Measurements from ENCODE around the gene LRRTM4.

The LRRTM4 gene

GRCh38 chr2:76870011-76870410, 652.2 kb downstream of the LRRTM4 start:
- Histone ChIP-seq H3K4me3 (ENCODE audit: insufficient read depth, low read depth, low read length) (no peak overlapping the region), H3K27ac (ENCODE audit: insufficient read depth, low read depth, low read length, poor library complexity, severe bottlenecking) (no peak overlapping the region), H3K36me3 (ENCODE audit: control insufficient read depth, insufficient read depth, low read length) (no peaks in the 10 kb centered on the region), H3K4me1 (ENCODE audit: control insufficient read depth, insufficient read depth, low read length) (no peaks in the 10 kb centered on the region), H3K9me3 (ENCODE audit: control insufficient read depth, low read length) (no peaks in the 10 kb centered on the region), H3K27me3 (ENCODE audit: control insufficient read depth, insufficient read depth, low read length, poor library complexity, severe bottlenecking) (no peaks in the 10 kb centered on the region)
- 100% methylated on average over 1 of the region's 1 CpG; no CpG with 5 or more reads in 1 of the 2 experiments for WGBS, 2 experiments

- Histone ChIP-seq H3K4me1 (ENCODE audit: control insufficient read depth, insufficient read depth, low read length) (no peaks in the 10 kb centered on the region), H3K4me3 (ENCODE audit: insufficient read depth, low read depth, low read length) (no peak overlapping the region), H3K27me3 (ENCODE audit: control insufficient read depth, insufficient read depth, low read length, poor library complexity, severe bottlenecking) (no peaks in the 10 kb centered on the region), H3K36me3 (ENCODE audit: control insufficient read depth, insufficient read depth, low read length) (no peaks in the 10 kb centered on the region), H3K27ac (ENCODE audit: insufficient read depth, low read depth, low read length, poor library complexity, severe bottlenecking) (no peak overlapping the region), H3K9me3 (ENCODE audit: control insufficient read depth, low read length) (no peaks in the 10 kb centered on the region)
- WGBS, 2 experiments = 83 to 93% methylated on average over 1 to 2 of the region's 2 CpGs
Measured at GRCh38 chr2:76867854-76868253, 654.3 kb downstream of the LRRTM4 start.

GRCh38 chr2:76866464-76866863, 655.7 kb downstream of the LRRTM4 start:
- no peak overlapping the region for H3K4me3 ChIP-seq (ENCODE audit: insufficient read depth, low read depth, low read length)
- no peaks in the 10 kb centered on the region for H3K36me3 ChIP-seq (ENCODE audit: control insufficient read depth, insufficient read depth, low read length)
- H3K27me3 ChIP-seq (ENCODE audit: control insufficient read depth, insufficient read depth, low read length, poor library complexity, severe bottlenecking) = no peaks in the 10 kb centered on the region
- no peak overlapping the region for H3K27ac ChIP-seq (ENCODE audit: insufficient read depth, low read depth, low read length, poor library complexity, severe bottlenecking)
- WGBS, 2 experiments = 100% methylated on average over 1 of the region's 1 CpG
- no peaks in the 10 kb centered on the region for H3K9me3 ChIP-seq (ENCODE audit: control insufficient read depth, low read length)
- H3K4me1 ChIP-seq (ENCODE audit: control insufficient read depth, insufficient read depth, low read length) = no peaks in the 10 kb centered on the region

GRCh38 chr2:76862901-76863300, 659.3 kb downstream of the LRRTM4 start:
- WGBS, 2 experiments = 89 to 91% methylated on average over 3 of the region's 3 CpGs
- Histone ChIP-seq H3K27me3 (ENCODE audit: control insufficient read depth, insufficient read depth, low read length, poor library complexity, severe bottlenecking) (no peaks in the 10 kb centered on the region), H3K27ac (ENCODE audit: insufficient read depth, low read depth, low read length, poor library complexity, severe bottlenecking) (no peak overlapping the region), H3K4me1 (ENCODE audit: control insufficient read depth, insufficient read depth, low read length) (no peaks in the 10 kb centered on the region), H3K9me3 (ENCODE audit: control insufficient read depth, low read length) (no peaks in the 10 kb centered on the region), H3K4me3 (ENCODE audit: insufficient read depth, low read depth, low read length) (no peak overlapping the region), H3K36me3 (ENCODE audit: control insufficient read depth, insufficient read depth, low read length) (no peaks in the 10 kb centered on the region)

GRCh38 chr2:76861708-76862107, 660.5 kb downstream of the LRRTM4 start:
- H3K9me3 ChIP-seq (ENCODE audit: control insufficient read depth, low read length) = no peaks in the 10 kb centered on the region
- WGBS, 2 experiments = 83 to 84% methylated on average over 3 of the region's 3 CpGs
- H3K27me3 ChIP-seq (ENCODE audit: control insufficient read depth, insufficient read depth, low read length, poor library complexity, severe bottlenecking) = no peaks in the 10 kb centered on the region
- H3K36me3 ChIP-seq (ENCODE audit: control insufficient read depth, insufficient read depth, low read length) = no peaks in the 10 kb centered on the region
- no peak overlapping the region for H3K4me3 ChIP-seq (ENCODE audit: insufficient read depth, low read depth, low read length)
- no peaks in the 10 kb centered on the region for H3K4me1 ChIP-seq (ENCODE audit: control insufficient read depth, insufficient read depth, low read length)
- H3K27ac ChIP-seq (ENCODE audit: insufficient read depth, low read depth, low read length, poor library complexity, severe bottlenecking) = no peak overlapping the region

- no peaks in the 10 kb centered on the region for H3K4me1 ChIP-seq (ENCODE audit: control insufficient read depth, insufficient read depth, low read length)
- H3K4me3 ChIP-seq (ENCODE audit: insufficient read depth, low read depth, low read length) = no peak overlapping the region
- H3K9me3 ChIP-seq (ENCODE audit: control insufficient read depth, low read length) = no peaks in the 10 kb centered on the region
- no peaks in the 10 kb centered on the region for H3K36me3 ChIP-seq (ENCODE audit: control insufficient read depth, insufficient read depth, low read length)
- H3K27ac ChIP-seq (ENCODE audit: insufficient read depth, low read depth, low read length, poor library complexity, severe bottlenecking) = no peak overlapping the region
- H3K27me3 ChIP-seq (ENCODE audit: control insufficient read depth, insufficient read depth, low read length, poor library complexity, severe bottlenecking) = no peaks in the 10 kb centered on the region
- WGBS, 2 experiments = 93 to 95% methylated on average over 1 of the region's 1 CpG
Measured at GRCh38 chr2:76851000-76851399, 671.2 kb downstream of the LRRTM4 start.

- H3K27me3 ChIP-seq (ENCODE audit: control insufficient read depth, insufficient read depth, low read length, poor library complexity, severe bottlenecking) = no peaks in the 10 kb centered on the region
- H3K36me3 ChIP-seq (ENCODE audit: control insufficient read depth, insufficient read depth, low read length) = no peaks in the 10 kb centered on the region
- WGBS, 2 experiments = no CpG with 5 or more reads among the region's 1 CpG
- H3K9me3 ChIP-seq (ENCODE audit: control insufficient read depth, low read length) = no peaks in the 10 kb centered on the region
- no peak overlapping the region for H3K27ac ChIP-seq (ENCODE audit: insufficient read depth, low read depth, low read length, poor library complexity, severe bottlenecking)
- H3K4me1 ChIP-seq (ENCODE audit: control insufficient read depth, insufficient read depth, low read length) = no peaks in the 10 kb centered on the region
- no peak overlapping the region for H3K4me3 ChIP-seq (ENCODE audit: insufficient read depth, low read depth, low read length)
Measured at GRCh38 chr2:76849086-76849485, 673.1 kb downstream of the LRRTM4 start.

- Histone ChIP-seq H3K9me3 (ENCODE audit: control insufficient read depth, low read length) (no peaks in the 10 kb centered on the region), H3K36me3 (ENCODE audit: control insufficient read depth, insufficient read depth, low read length) (no peaks in the 10 kb centered on the region), H3K27ac (ENCODE audit: insufficient read depth, low read depth, low read length, poor library complexity, severe bottlenecking) (peak overlapping the region; percentile 3), H3K4me3 (ENCODE audit: insufficient read depth, low read depth, low read length) (no peak overlapping the region), H3K27me3 (ENCODE audit: control insufficient read depth, insufficient read depth, low read length, poor library complexity, severe bottlenecking) (no peaks in the 10 kb centered on the region), H3K4me1 (ENCODE audit: control insufficient read depth, insufficient read depth, low read length) (peaks cover 7% of the 10 kb centered on the region)
- 44% methylated on average over 1 of the region's 1 CpG; no CpG with 5 or more reads in 1 of the 2 experiments for WGBS, 2 experiments
Measured at GRCh38 chr2:76839826-76840225, 682.4 kb downstream of the LRRTM4 start.

- no peak overlapping the region for H3K27ac ChIP-seq (ENCODE audit: insufficient read depth, low read depth, low read length, poor library complexity, severe bottlenecking)
- H3K9me3 ChIP-seq (ENCODE audit: control insufficient read depth, low read length) = no peaks in the 10 kb centered on the region
- 90 to 96% methylated on average over 3 of the region's 3 CpGs for WGBS, 2 experiments
- no peaks in the 10 kb centered on the region for H3K36me3 ChIP-seq (ENCODE audit: control insufficient read depth, insufficient read depth, low read length)
- no peaks in the 10 kb centered on the region for H3K27me3 ChIP-seq (ENCODE audit: control insufficient read depth, insufficient read depth, low read length, poor library complexity, severe bottlenecking)
- no peak overlapping the region for H3K4me3 ChIP-seq (ENCODE audit: insufficient read depth, low read depth, low read length)
- H3K4me1 ChIP-seq (ENCODE audit: control insufficient read depth, insufficient read depth, low read length) = no peaks in the 10 kb centered on the region
Measured at GRCh38 chr2:76829374-76830234, 692.6 kb downstream of the LRRTM4 start.

GRCh38 chr2:76826691-76827090, 695.5 kb downstream of the LRRTM4 start:
- Histone ChIP-seq H3K36me3 (ENCODE audit: control insufficient read depth, insufficient read depth, low read length) (no peaks in the 10 kb centered on the region), H3K4me3 (ENCODE audit: insufficient read depth, low read depth, low read length) (no peak overlapping the region), H3K27me3 (ENCODE audit: control insufficient read depth, insufficient read depth, low read length, poor library complexity, severe bottlenecking) (no peaks in the 10 kb centered on the region), H3K9me3 (ENCODE audit: control insufficient read depth, low read length) (no peaks in the 10 kb centered on the region), H3K4me1 (ENCODE audit: control insufficient read depth, insufficient read depth, low read length) (no peaks in the 10 kb centered on the region), H3K27ac (ENCODE audit: insufficient read depth, low read depth, low read length, poor library complexity, severe bottlenecking) (no peak overlapping the region)
- WGBS, 2 experiments = 77 to 80% methylated on average over 3 of the region's 3 CpGs

Data from ectodermal cell (in vitro differentiated cells).